WERI-Rb-1 (cell line): ENCODE data around the gene EYA4.

Source experiments
- DNase-seq: peaks from one replicate; pipeline ENCODE4 v3.0.0-alpha.2; 2020
- H3K27ac ChIP-seq: fragments of 250-450 bp; sonication (Bioruptor Pico); 2 replicates; pipeline ENCODE4 v1.5.1; 2020; ENCODE audit warnings: mild to moderate bottlenecking, moderate library complexity
- H3K27me3 ChIP-seq: fragments of 250-450 bp; sonication (Bioruptor Pico); 2 replicates; pipeline ENCODE4 v1.5.1; 2021; ENCODE audit warnings: mild to moderate bottlenecking, low read depth, moderate library complexity; ENCODE audit not compliant: insufficient read depth, severe bottlenecking
- H3K36me3 ChIP-seq: fragments of 250-450 bp; sonication (Bioruptor Pico); 2 replicates; pipeline ENCODE4 v1.5.1; 2020; ENCODE audit warnings: mild to moderate bottlenecking, moderate library complexity
- H3K4me3 ChIP-seq: 2 replicates; pipeline ENCODE4 v1.5.1; 2011; ENCODE audit warnings: low read depth, mild to moderate bottlenecking, control low read depth, low read length
- H3K9me3 ChIP-seq: fragments of 250-450 bp; sonication (Bioruptor Pico); 2 replicates; pipeline ENCODE4 v1.5.1; 2021; ENCODE audit warnings: mild to moderate bottlenecking, moderate library complexity; ENCODE audit not compliant: severe bottlenecking
- CTCF ChIP-seq: IDR thresholded peaks from 2 replicates; pipeline ENCODE4 v1.5.1; 2011; ENCODE audit warnings: low read depth, mild to moderate bottlenecking, control low read depth, inconsistent platforms, low read length

The EYA4 gene

GRCh38 chr6:133423242-133423641 lies 182.1 kb downstream of the EYA4 start:
- no peak for DNase-seq
- H3K36me3 ChIP-seq: no peaks in the 10 kb centered on the region
- H3K27ac ChIP-seq: no peak overlapping the region
- H3K9me3 ChIP-seq: no peaks in the 10 kb centered on the region
- peaks cover 11% of the 10 kb centered on the region for H3K27me3 ChIP-seq
- H3K4me3 ChIP-seq: no peak overlapping the region
- no peak for TF ChIP-seq CTCF

GRCh38 chr6:133424359-133424758 lies 183.2 kb downstream of the EYA4 start:
- Histone ChIP-seq H3K36me3 (no peaks in the 10 kb centered on the region), H3K27ac (no peak overlapping the region), H3K27me3 (peaks cover 11% of the 10 kb centered on the region), H3K9me3 (no peaks in the 10 kb centered on the region), H3K4me3 (no peak overlapping the region)
- DNase-seq: no peak
- TF ChIP-seq CTCF: no peak

DNA sequence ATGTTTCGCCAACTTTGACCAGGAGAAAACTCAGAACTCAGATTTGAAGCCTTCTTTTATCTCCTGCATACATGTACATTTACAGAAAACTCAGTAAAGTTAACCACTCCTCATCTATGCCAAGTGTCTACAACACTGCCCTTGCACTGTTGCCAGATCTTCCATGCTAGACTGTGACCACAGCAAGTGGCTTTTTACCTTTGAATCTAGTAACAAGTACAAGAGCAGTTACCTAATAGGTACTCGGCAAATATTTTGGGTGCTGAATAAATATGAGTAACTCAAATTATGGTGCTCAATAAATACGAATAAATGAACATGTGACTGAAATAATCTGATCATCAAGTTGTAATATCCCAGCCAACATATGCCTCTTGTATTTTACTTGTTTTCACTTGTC lies 184.9 kb downstream of the EYA4 start:
- no peak for TF ChIP-seq CTCF
- no peak for DNase-seq
- H3K27ac ChIP-seq: no peak overlapping the region
- no peaks in the 10 kb centered on the region for H3K9me3 ChIP-seq
- no peak overlapping the region for H3K4me3 ChIP-seq
- no peaks in the 10 kb centered on the region for H3K36me3 ChIP-seq
- H3K27me3 ChIP-seq: peaks cover 11% of the 10 kb centered on the region

GRCh38 chr6:133428295-133428694 lies 187.1 kb downstream of the EYA4 start:
- no peak for TF ChIP-seq CTCF
- no peak for DNase-seq
- Histone ChIP-seq H3K27me3 (peaks cover 6% of the 10 kb centered on the region), H3K36me3 (no peaks in the 10 kb centered on the region), H3K9me3 (no peaks in the 10 kb centered on the region), H3K27ac (no peak overlapping the region), H3K4me3 (no peak overlapping the region)

DNA sequence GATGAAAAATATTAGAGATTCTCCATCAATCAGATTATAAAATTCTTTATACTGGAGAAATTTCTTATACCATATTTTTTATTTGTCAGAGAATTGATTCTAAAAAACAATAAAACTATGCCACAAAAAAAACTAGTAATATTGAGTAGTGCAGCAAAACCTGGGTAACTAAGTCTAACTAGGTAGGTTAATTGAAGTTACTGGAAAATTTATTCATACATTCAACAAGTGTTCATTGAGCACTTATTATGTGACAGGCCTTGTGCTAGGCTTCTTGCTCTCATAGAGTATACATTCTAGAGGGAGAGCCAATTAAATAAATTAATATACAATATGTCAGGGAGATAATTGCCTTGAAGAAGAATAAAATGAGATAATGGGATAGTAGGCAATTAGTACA lies 189.4 kb downstream of the EYA4 start:
- H3K27ac ChIP-seq: no peak overlapping the region
- DNase-seq: no peak
- no peaks in the 10 kb centered on the region for H3K36me3 ChIP-seq
- peaks cover 7% of the 10 kb centered on the region for H3K27me3 ChIP-seq
- no peak for TF ChIP-seq CTCF
- H3K4me3 ChIP-seq: no peak overlapping the region
- no peaks in the 10 kb centered on the region for H3K9me3 ChIP-seq

- no peak for TF ChIP-seq CTCF
- H3K36me3 ChIP-seq: no peaks in the 10 kb centered on the region
- no peak overlapping the region for H3K27ac ChIP-seq
- H3K27me3 ChIP-seq: peaks cover 6% of the 10 kb centered on the region
- no peak for DNase-seq
- no peak overlapping the region for H3K4me3 ChIP-seq
- no peaks in the 10 kb centered on the region for H3K9me3 ChIP-seq
Observed at GRCh38 chr6:133431031-133431430, 189.9 kb downstream of the EYA4 start.
